Kidney (tissue), 14 donors: Measurements from ENCODE around the gene FBF1. TPM values are rescaled to one million over a fixed set of nuclear protein-coding genes. Genes with fewer than 3 reads are reported as not detected.
A peak's percentile ranks its signal among the peaks of the same experiment; 100 is the strongest.

ENCODE experiments used
- DNase-seq, 5 donors: peaks; one replicate each; pipeline ENCODE4 v3.0.0-alpha.2; 2013 to 2020
- FAIRE-seq: peaks from 2 replicates; lab custom pipeline; 2012; peaks lifted over from hg19 to GRCh38; lab: Jason Lieb, UNC
- H3K27ac ChIP-seq, 2 donors: one replicate each; pipeline ENCODE4 v1.7.0; 2013; ENCODE audit warnings: low read depth in 2 of 2, low read length in 2 of 2, inconsistent platforms in 1 of 2
- H3K27me3 ChIP-seq: one replicate; pipeline ENCODE4 v1.7.1; 2013; ENCODE audit warnings: low read length, inconsistent platforms; ENCODE audit not compliant: control insufficient read depth, insufficient read depth
- H3K36me3 ChIP-seq, 3 donors: one replicate each; pipeline versions ENCODE4 v1.7.0 to v1.7.1; 2013; ENCODE audit warnings: low read length in 3 of 3, control low read depth in 1 of 3, inconsistent platforms in 1 of 3; ENCODE audit not compliant: insufficient read depth in 3 of 3, control insufficient read depth in 2 of 3
- H3K4me1 ChIP-seq, 3 donors: one replicate each; pipeline versions ENCODE4 v1.7.0 to v1.7.1; 2013; ENCODE audit warnings: low read length in 3 of 3, inconsistent platforms in 1 of 3, low read depth in 1 of 3; ENCODE audit not compliant: control insufficient read depth in 2 of 3, insufficient read depth in 2 of 3
- H3K4me3 ChIP-seq, 3 donors: one replicate each; pipeline versions ENCODE4 v1.7.0 to v1.8.1; 2013; ENCODE audit warnings: low read length in 3 of 3, control low read depth in 1 of 3, inconsistent platforms in 1 of 3
- H3K9ac ChIP-seq, 3 donors: one replicate each; pipeline versions ENCODE4 v1.7.0 to v1.7.1; 2013; ENCODE audit warnings: low read length in 3 of 3, control low read depth in 1 of 3, inconsistent platforms in 1 of 3
- H3K9me3 ChIP-seq, 3 donors: one replicate each; pipeline versions ENCODE4 v1.7.0 to v1.7.1; 2013; ENCODE audit warnings: low read length in 3 of 3, control low read depth in 1 of 3, inconsistent platforms in 1 of 3; ENCODE audit not compliant: control insufficient read depth in 2 of 3, insufficient read depth in 1 of 3
- intact Hi-C: fragments of 100-400 bp; cut with DNase I; formaldehyde crosslinking; loops from one replicate; pipeline ENCODE4 v1.11.1; 2022
- polyA plus RNA-seq: library from polyadenylated mRNA; stranded (reverse); fragments of 350-450 nt; fragmentation: Illumina TruSeq; extraction: RNeasy Lipid Tissue Mini Kit (QIAGEN cat#74804); gene quantifications from one replicate; pipeline ENCODE4 v1.2.3, GENCODE V29; 2014; ENCODE audit warnings: low read depth, low replicate concordance; ENCODE audit not compliant: insufficient read depth
- total RNA-seq: library from RNA; stranded (reverse); fragmentation: NEBNext Ultra II Directional; extraction: Animal tissue kit (Norgen Biotek cat#: 25700); gene quantifications from one replicate; pipeline ENCODE4 v1.2.1, GENCODE V29; 2021
- TF ChIP-seq, protein P1 (sequence below): IDR thresholded peaks from 3 replicates; pipeline ENCODE4 v1.5.1; 2012; ENCODE audit warnings: mild to moderate bottlenecking, moderate library complexity, borderline replicate concordance; ENCODE audit not compliant: insufficient read depth; ENCODE audit errors: extremely low read depth
- donor health status: control.
- donor health status: control.
- donor health status: control.
- donor health status: control.
- donor health status: control.
- donor health status: DM: yes; HTN: yes; CAD: no.
- donor health status: Normal renal cell carcinoma (clear cell type).

The FBF1 gene
- total and polyA plus RNA-seq, 2 donors from 2014 or later: 5.7 to 11.5 TPM

GRCh38 chr17:75881678-75882454 lies 59.0 kb downstream of the FBF1 start:
- intact Hi-C loops: no loop called here
- Histone ChIP-seq H3K27ac (no peak overlapping the region), H3K27me3 (no peaks in the 10 kb centered on the region), H3K9me3 (no peaks in the 10 kb centered on the region), H3K4me3 (no peak overlapping the region), H3K4me1 (peaks cover 0 to 8% (median 2%) of the 10 kb centered on the region in 3 donors), H3K36me3 (no peaks in the 10 kb centered on the region), H3K9ac (no peak overlapping the region)
- DNase-seq: no peak
- FAIRE-seq: no peak
- TF ChIP-seq, protein P1, sequence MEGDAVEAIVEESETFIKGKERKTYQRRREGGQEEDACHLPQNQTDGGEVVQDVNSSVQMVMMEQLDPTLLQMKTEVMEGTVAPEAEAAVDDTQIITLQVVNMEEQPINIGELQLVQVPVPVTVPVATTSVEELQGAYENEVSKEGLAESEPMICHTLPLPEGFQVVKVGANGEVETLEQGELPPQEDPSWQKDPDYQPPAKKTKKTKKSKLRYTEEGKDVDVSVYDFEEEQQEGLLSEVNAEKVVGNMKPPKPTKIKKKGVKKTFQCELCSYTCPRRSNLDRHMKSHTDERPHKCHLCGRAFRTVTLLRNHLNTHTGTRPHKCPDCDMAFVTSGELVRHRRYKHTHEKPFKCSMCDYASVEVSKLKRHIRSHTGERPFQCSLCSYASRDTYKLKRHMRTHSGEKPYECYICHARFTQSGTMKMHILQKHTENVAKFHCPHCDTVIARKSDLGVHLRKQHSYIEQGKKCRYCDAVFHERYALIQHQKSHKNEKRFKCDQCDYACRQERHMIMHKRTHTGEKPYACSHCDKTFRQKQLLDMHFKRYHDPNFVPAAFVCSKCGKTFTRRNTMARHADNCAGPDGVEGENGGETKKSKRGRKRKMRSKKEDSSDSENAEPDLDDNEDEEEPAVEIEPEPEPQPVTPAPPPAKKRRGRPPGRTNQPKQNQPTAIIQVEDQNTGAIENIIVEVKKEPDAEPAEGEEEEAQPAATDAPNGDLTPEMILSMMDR: no peak

DNA sequence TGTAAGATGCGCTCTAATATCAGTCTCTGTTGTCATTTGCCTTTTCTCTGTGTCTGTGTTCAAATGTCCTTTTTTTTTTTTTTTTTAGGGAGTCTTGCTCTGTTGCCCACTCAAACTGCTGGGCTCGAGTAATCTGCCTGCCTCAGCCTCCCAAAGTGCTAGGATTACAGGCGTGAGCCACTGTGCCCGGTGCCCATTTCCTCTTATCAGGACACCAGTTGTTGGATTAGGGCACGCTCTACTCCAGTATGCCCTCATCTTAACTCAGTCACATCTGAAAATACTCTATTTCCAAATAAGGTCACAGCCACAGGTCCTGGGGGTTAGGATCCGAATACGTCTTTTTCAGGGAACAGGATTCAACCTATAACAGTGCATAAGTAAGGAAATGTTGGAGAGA lies 60.6 kb downstream of the FBF1 start:
- H3K36me3 ChIP-seq: peaks cover 0 to 7% (median 0%) of the 10 kb centered on the region in 3 donors
- peaks cover 0 to 24% (median 17%) of the 10 kb centered on the region in 3 donors for H3K4me1 ChIP-seq
- H3K27ac ChIP-seq: no peak overlapping the region
- TF ChIP-seq, protein P1: no peak
- H3K9ac ChIP-seq: no peak overlapping the region
- H3K9me3 ChIP-seq: no peaks in the 10 kb centered on the region
- no peak overlapping the region for H3K4me3 ChIP-seq
- FAIRE-seq: no peak
- H3K27me3 ChIP-seq: no peaks in the 10 kb centered on the region
- intact Hi-C loops: no loop called here
- DNase-seq: no peak

DNA sequence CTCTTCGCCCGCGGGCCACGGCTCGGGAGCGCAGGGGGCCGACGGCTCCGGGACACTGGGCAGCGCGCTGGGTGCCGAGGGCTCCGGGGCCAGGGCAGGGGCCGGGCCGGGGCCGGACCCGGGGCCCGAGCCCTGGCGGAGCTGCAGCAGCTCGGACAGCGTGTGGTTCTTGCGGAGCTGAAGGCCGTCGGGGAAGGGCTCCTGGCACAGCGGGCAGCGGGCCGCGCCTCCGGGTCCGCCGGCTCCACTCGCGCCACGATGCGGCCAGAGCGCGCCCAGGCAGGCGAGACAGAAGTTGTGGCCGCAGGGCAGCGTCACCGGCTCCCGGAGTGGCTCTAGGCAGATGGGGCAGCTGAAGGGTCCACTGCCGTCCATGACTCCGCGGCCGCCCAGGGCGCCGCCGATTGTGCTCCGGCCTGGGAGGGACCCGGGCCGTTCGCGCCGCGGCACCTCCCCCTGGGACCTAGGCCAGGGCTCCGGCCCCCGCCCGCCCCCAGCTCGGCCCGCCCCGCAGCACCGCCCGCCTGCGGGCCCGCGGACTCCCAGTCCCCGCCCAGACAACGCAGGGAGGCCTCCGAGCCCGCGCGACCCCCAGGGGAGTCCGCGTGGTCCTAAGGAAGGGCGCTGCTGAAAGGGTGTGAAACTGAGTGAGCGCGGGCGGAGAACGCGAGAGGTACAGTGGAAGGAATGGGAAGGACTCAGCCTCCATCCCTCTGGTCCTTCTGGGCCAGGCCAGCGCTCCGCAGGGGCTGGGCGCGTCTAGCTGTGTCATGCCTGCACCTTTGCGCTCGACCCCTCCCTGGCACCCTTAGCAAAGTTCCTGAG lies 62.5 kb downstream of the FBF1 start, which contains the start of gene TRIM47:
Gene TRIM47 (minus strand): TSS at position 408 of the 825 bp plus-strand sequence. CDS start 33 bp downstream, at position 375.
- Histone ChIP-seq H3K27me3 (no peaks in the 10 kb centered on the region), H3K36me3 (peaks cover 0 to 7% (median 0%) of the 10 kb centered on the region in 3 donors), H3K9ac (peak within 1 kb of the TSS in 2 of 3 donors; percentile 74 to 83), H3K9me3 (no peaks in the 10 kb centered on the region), H3K27ac (peak within 1 kb of the TSS; percentile 95 to 96), H3K4me3 (peak within 1 kb of the TSS; percentile 16 to 72 (median 66)), H3K4me1 (peaks cover 0 to 26% (median 17%) of the 10 kb centered on the region in 3 donors)
- intact Hi-C loops: no loop called here
- DNase-seq: peak; percentile 55 to 92 (median 75)
- TF ChIP-seq, protein P1: no peak
- FAIRE-seq: no peak
